Fibroblast of lung (primary cell): Measurements from ENCODE around the gene ARMH1. TPM values are rescaled to one million over a fixed set of nuclear protein-coding genes. Genes with fewer than 3 reads are reported as not detected.
"Not testable (repeated sequence)": the region's sequence is repeated elsewhere in the genome, so short reads cannot be mapped to it uniquely, and the experiment has no call there.

Experiments used
- DNase-seq, 2 donors: peaks; one replicate each; pipeline versions ENCODE4 v3.0.0 to v3.0.0-alpha.2; 2010; ENCODE audit warnings: low read depth in 2 of 2
- H2AFZ ChIP-seq: 2 replicates; pipeline ENCODE4 v1.5.1; 2012; ENCODE audit warnings: low read length, control low read depth, inconsistent platforms
- H3K27ac ChIP-seq: 2 replicates; pipeline ENCODE4 v1.5.1; 2011; ENCODE audit warnings: low read length, control low read depth; ENCODE audit not compliant: insufficient read depth
- H3K27me3 ChIP-seq: 2 replicates; pipeline ENCODE4 v1.5.1; 2011; ENCODE audit warnings: mild to moderate bottlenecking, low read length; ENCODE audit not compliant: control insufficient read depth, insufficient read depth
- H3K36me3 ChIP-seq: 2 replicates; pipeline ENCODE4 v1.5.1; 2011; ENCODE audit warnings: low read length; ENCODE audit not compliant: control insufficient read depth, insufficient read depth
- H3K4me1 ChIP-seq: 2 replicates; pipeline ENCODE4 v1.5.1; 2011; ENCODE audit warnings: low read length; ENCODE audit not compliant: control insufficient read depth, insufficient read depth; ENCODE audit errors: extremely low read depth
- H3K4me2 ChIP-seq: 2 replicates; pipeline ENCODE4 v1.5.1; 2011; ENCODE audit warnings: low read length, control low read depth; ENCODE audit not compliant: insufficient read depth; ENCODE audit errors: extremely low read depth
- H3K4me3 ChIP-seq, 4 experiments: fragments of 200-600 bp in 1 of 4; sonication (generic) in 1 of 4; replicated peaks in 1 of 4; 2 replicates each; pipeline ENCODE4 v1.5.1; 2011 to 2016; ENCODE audit warnings: low read length in 4 of 4, low read depth in 3 of 4, mild to moderate bottlenecking in 3 of 4, control low read depth in 2 of 4, inconsistent platforms in 1 of 4, mixed read lengths in 1 of 4; ENCODE audit not compliant: insufficient read depth in 1 of 4; ENCODE audit errors: control extremely low read depth in 1 of 4
- H3K79me2 ChIP-seq: 2 replicates; pipeline ENCODE4 v1.5.1; 2012; ENCODE audit warnings: mild to moderate bottlenecking, low read length, inconsistent platforms; ENCODE audit not compliant: control insufficient read depth, insufficient read depth
- H3K9ac ChIP-seq: 2 replicates; pipeline ENCODE4 v1.5.1; 2011; ENCODE audit warnings: mild to moderate bottlenecking, low read length, control low read depth; ENCODE audit not compliant: insufficient read depth
- H3K9me3 ChIP-seq: 2 replicates; pipeline ENCODE4 v1.5.1; 2012; ENCODE audit warnings: low read depth, low read length; ENCODE audit not compliant: control insufficient read depth, insufficient read depth
- H4K20me1 ChIP-seq: 2 replicates; pipeline ENCODE4 v1.5.1; 2011; ENCODE audit warnings: low read length; ENCODE audit not compliant: control insufficient read depth, insufficient read depth; ENCODE audit errors: extremely low read depth
- CTCF ChIP-seq, 2 donors: IDR thresholded peaks in 1 of 2; conservative IDR thresholded peaks in 1 of 2; 1 replicate in 1 of 2; 2 replicates in 1 of 2; pipeline ENCODE4 v1.5.1; 2011 to 2012; ENCODE audit warnings: low read length in 2 of 2, control low read depth in 1 of 2, inconsistent platforms in 1 of 2, low read depth in 1 of 2, mild to moderate bottlenecking in 1 of 2
- EZH2 ChIP-seq: IDR thresholded peaks from 2 replicates; pipeline ENCODE4 v1.5.1; 2012; ENCODE audit warnings: low read length, control low read depth, mild to moderate bottlenecking; ENCODE audit errors: missing control alignments
- polyA plus RNA-seq, 2 donors: library from polyadenylated mRNA; depleted of rRNA in 1 of 2; stranded (reverse) in 1 of 2; unstranded in 1 of 2; fragments of >200 nt; gene quantifications; 2 replicates each; pipeline ENCODE4 v1.2.1, GENCODE V29; 2011 to 2012; ENCODE audit warnings: missing spikeins in 1 of 2
- total RNA-seq: library from RNA; depleted of rRNA; stranded (reverse); fragments of >200 nt; gene quantifications from 2 replicates; pipeline ENCODE4 v1.2.1, GENCODE V29; 2014

The ARMH1 gene
- total and polyA plus RNA-seq, 2 donors (not counting 1 experiment from before 2014, with no cell fraction given) = 2.4 to 6.4 TPM

- Histone ChIP-seq H3K36me3 (peaks cover 25% of the 10 kb centered on the region), H3K9me3 (no peaks in the 10 kb centered on the region), H3K27ac (no peak overlapping the region)
Measured at GRCh38 chr1:44760876-44761275, 86.4 kb downstream of the ARMH1 start.

GRCh38 chr1:44766421-44766820 is 91.9 kb downstream of the ARMH1 start:
- not testable (repeated sequence) for H4K20me1 ChIP-seq, H3K4me1 ChIP-seq, H3K4me3 ChIP-seq, H2AFZ ChIP-seq, H3K27ac ChIP-seq, H3K79me2 ChIP-seq, H3K9me3 ChIP-seq, H3K9ac ChIP-seq, H3K4me2 ChIP-seq, H3K27me3 ChIP-seq, DNase-seq
- peaks cover 18% of the 10 kb centered on the region for H3K36me3 ChIP-seq

More at GRCh38 chr1:44760876-44761275, 86.4 kb downstream of the ARMH1 start:
- no peaks in the 10 kb centered on the region for H4K20me1 ChIP-seq
- no peak for DNase-seq
- H3K4me2 ChIP-seq = no peak overlapping the region
- H3K79me2 ChIP-seq = no peaks in the 10 kb centered on the region
- no peak overlapping the region for H3K9ac ChIP-seq
- TF ChIP-seq EZH2 = no peak
- TF ChIP-seq CTCF (conservative IDR thresholded peaks at IDR 0.05 in 1 of 2, IDR thresholded peaks at IDR 0.05 in 1 of 2; ENCODE audit: low read depth in 1 of 2, low read length in 2 of 2) = no peak
- no peaks in the 10 kb centered on the region for H3K27me3 ChIP-seq
- no peak overlapping the region for H2AFZ ChIP-seq
- no peak overlapping the region for H3K4me3 ChIP-seq
- H3K4me1 ChIP-seq = no peaks in the 10 kb centered on the region

Other genes starting within 250 kb of the ARMH1 start
- 5.6 and 8.1 TPM in 2 replicates for gene TMEM53, start 233 bp upstream of the ARMH1 start, total RNA-seq
- 11.6 and 12.4 TPM in 2 replicates for gene TMEM53, start 233 bp upstream of the ARMH1 start, polyA plus RNA-seq
- not detected in 2 replicates for gene RNU5D-1, start 56.5 kb downstream of the ARMH1 start, total RNA-seq
- not detected in 2 replicates for gene RNU5D-1, start 56.5 kb downstream of the ARMH1 start, polyA plus RNA-seq
- gene KIF2C, start 65.1 kb downstream of the ARMH1 start, total RNA-seq = 0.51 and 9.2 TPM in 2 replicates
- 9.9 and 41.9 TPM in 2 replicates for gene KIF2C, start 65.1 kb downstream of the ARMH1 start, polyA plus RNA-seq
- 1,373 and 1,913 TPM in 2 replicates for gene RPS8, start 100.8 kb downstream of the ARMH1 start, total RNA-seq
- gene RPS8, start 100.8 kb downstream of the ARMH1 start, polyA plus RNA-seq = 1,895 and 2,098 TPM in 2 replicates
- under 0.01 and 0.17 TPM in 2 replicates for gene BEST4, start 113.5 kb downstream of the ARMH1 start, total RNA-seq
- gene BEST4, start 113.5 kb downstream of the ARMH1 start, polyA plus RNA-seq = 0.10 and 0.11 TPM in 2 replicates
- gene PLK3, start 125.7 kb downstream of the ARMH1 start, total RNA-seq = 20.8 and 30.6 TPM in 2 replicates
- gene PLK3, start 125.7 kb downstream of the ARMH1 start, polyA plus RNA-seq = 12.2 and 22.6 TPM in 2 replicates
- gene DYNLT4, start 132.6 kb downstream of the ARMH1 start, total RNA-seq = 0.51 and 0.66 TPM in 2 replicates
- not detected in 2 replicates for gene DYNLT4, start 132.6 kb downstream of the ARMH1 start, polyA plus RNA-seq
- 3.9 and 5.0 TPM in 2 replicates for gene BTBD19, start 133.8 kb downstream of the ARMH1 start, total RNA-seq
- 5.6 and 8.7 TPM in 2 replicates for gene BTBD19, start 133.8 kb downstream of the ARMH1 start, polyA plus RNA-seq
- gene PTCH2, start 168.5 kb downstream of the ARMH1 start, total RNA-seq = 0.50 TPM in 1 of 2 replicates, not detected in the other
- gene PTCH2, start 168.5 kb downstream of the ARMH1 start, polyA plus RNA-seq = 0.15 and 0.23 TPM in 2 replicates